Activated CD4-positive, alpha-beta T cell treated with anti-CD3 and anti-CD28 coated beads, Interleukin-2, amount 10 ng/mL, durations not matched to agents 7 days and 5 days (primary cell): ENCODE results near the gene B3GAT1. TPM values are rescaled to one million over a fixed set of nuclear protein-coding genes. Genes with fewer than 3 reads are reported as not detected.

Experiments used
- CTCF ChIA-PET: fragments of 350-600 bp; sonication (Branson Sonifier 250); formaldehyde crosslinking; loops from one replicate; lab custom pipeline; 2021; ENCODE audit warnings: antibody characterized with exemption; lab: Charles Lee
- POLR2A ChIA-PET: fragments of 350-600 bp; sonication (Branson Sonifier 250); formaldehyde crosslinking; loops from one replicate; lab custom pipeline; 2021; ENCODE audit warnings: antibody characterized with exemption; lab: Charles Lee
- DNase-seq: peaks from one replicate; pipeline ENCODE4 v3.0.0-alpha.2; 2020
- H3K27ac Mint-ChIP-seq: one replicate; pipeline ENCODE4 v1.8.0; 2021; ENCODE audit warnings: mild to moderate bottlenecking, moderate library complexity, mixed read lengths
- H3K27me3 Mint-ChIP-seq: one replicate; pipeline ENCODE4 v1.8.0; 2021; ENCODE audit warnings: mixed read lengths
- H3K36me3 Mint-ChIP-seq: one replicate; pipeline ENCODE4 v1.8.0; 2021; ENCODE audit warnings: low read depth, mixed read lengths
- H3K4me1 Mint-ChIP-seq: one replicate; pipeline ENCODE4 v1.8.0; 2021; ENCODE audit warnings: mixed read lengths
- H3K4me3 Mint-ChIP-seq: one replicate; pipeline ENCODE4 v1.8.0; 2021; ENCODE audit warnings: mild to moderate bottlenecking, moderate library complexity, mixed read lengths
- H3K9me3 Mint-ChIP-seq: one replicate; pipeline ENCODE4 v1.8.0; 2021; ENCODE audit warnings: mixed read lengths
- total RNA-seq, 2 experiments: library from RNA; stranded (reverse); gene quantifications; one replicate each; pipeline ENCODE4 v1.2.3, GENCODE V29; 2021

B3GAT1 gene
- total RNA-seq, 2 experiments from 2014 or later: 1.4 to 1.6 TPM

DNA sequence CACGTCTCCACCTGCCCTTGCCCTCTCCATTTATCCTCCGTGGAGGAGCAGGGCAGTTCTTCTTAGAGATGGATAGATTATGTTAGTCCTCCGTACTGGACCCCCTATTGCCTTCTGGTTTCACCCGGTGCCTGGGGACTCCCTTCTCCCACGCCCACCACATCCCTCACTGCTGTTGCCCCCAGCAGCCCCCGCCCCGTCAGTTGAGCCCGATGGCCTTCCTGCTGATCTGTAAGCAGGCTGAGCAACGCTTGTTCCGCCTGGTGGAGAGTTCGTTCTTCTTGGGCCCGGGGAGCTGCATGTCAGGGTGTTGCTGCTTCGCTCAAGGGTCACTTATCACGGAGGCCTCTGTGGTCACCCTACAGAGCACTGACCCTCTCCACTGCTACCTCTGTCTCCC is 34.2 kb downstream of the B3GAT1 start:
- ChIA-PET POLR2A (no interaction called here), CTCF (no interaction called here)
- no peaks in the 10 kb centered on the region for H3K36me3 Mint-ChIP-seq
- no peak overlapping the region for H3K27ac Mint-ChIP-seq
- H3K4me1 Mint-ChIP-seq: no peaks in the 10 kb centered on the region
- no peak for DNase-seq
- no peak overlapping the region for H3K4me3 Mint-ChIP-seq
- H3K9me3 Mint-ChIP-seq: no peaks in the 10 kb centered on the region
- no peaks in the 10 kb centered on the region for H3K27me3 Mint-ChIP-seq

DNA sequence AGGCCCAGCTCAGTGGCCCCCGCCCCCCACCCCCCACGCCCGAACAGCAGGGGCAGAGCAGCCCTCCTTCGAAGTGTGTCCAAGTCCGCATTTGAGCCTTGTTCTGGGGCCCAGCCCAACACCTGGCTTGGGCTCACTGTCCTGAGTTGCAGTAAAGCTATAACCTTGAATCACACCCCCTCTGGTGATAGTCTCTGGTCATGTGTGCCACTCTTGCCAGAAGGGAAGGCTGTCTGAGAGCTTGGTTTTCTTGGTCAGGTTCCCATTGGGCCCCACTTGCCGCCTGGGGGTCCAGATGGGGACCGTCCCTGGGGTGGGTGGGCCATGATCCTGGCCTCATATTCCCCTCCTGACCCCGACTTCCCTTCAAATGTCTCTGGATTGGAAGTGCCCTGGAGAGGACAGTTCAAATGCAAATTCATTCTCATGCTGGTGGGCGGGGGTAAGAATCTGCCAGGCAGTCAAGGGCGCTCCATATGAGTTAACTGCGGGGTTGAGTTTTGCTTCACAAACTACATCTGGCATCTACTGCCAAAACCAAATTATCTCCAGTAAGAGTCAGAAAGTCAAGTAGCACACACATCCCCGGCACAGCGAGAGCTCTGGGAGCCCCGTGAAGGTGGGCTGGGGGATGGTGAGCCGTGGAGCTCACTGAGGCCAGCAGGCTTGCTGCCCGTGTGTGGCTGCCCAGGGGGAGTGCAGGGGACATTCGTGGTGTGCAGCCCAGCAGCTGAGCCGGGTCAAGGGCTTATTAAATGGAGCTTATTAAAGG is 35.7 kb downstream of the B3GAT1 start:
- Mint-ChIP-seq H3K27me3 (no peaks in the 10 kb centered on the region), H3K4me3 (no peak overlapping the region), H3K36me3 (no peaks in the 10 kb centered on the region), H3K9me3 (no peaks in the 10 kb centered on the region), H3K4me1 (no peaks in the 10 kb centered on the region), H3K27ac (no peak overlapping the region)
- ChIA-PET POLR2A (no interaction called here), CTCF (no interaction called here)
- no peak for DNase-seq

DNA sequence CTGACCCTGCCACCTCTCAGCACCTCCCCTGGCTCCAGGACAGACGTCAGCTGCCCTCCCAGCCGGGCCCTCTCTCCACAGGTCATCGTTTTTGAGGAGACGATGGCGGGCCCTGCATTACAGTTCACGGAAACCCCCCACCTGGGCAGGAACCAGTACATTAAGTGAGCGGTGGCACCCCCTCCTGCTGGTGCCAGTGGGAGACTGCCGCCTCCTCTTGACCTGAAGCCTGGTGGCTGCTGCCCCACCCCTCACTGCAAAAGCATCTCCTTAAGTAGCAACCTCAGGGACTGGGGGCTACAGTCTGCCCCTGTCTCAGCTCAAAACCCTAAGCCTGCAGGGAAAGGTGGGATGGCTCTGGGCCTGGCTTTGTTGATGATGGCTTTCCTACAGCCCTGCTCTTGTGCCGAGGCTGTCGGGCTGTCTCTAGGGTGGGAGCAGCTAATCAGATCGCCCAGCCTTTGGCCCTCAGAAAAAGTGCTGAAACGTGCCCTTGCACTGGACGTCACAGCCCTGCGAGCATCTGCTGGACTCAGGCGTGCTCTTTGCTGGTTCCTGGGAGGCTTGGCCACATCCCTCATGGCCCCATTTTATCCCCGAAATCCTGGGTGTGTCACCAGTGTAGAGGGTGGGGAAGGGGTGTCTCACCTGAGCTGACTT is 37.0 kb downstream of the B3GAT1 start:
- Mint-ChIP-seq H3K9me3 (no peaks in the 10 kb centered on the region), H3K27ac (no peak overlapping the region), H3K27me3 (no peaks in the 10 kb centered on the region), H3K4me1 (no peaks in the 10 kb centered on the region), H3K4me3 (no peak overlapping the region), H3K36me3 (no peaks in the 10 kb centered on the region)
- no peak for DNase-seq
- ChIA-PET POLR2A (no interaction called here), CTCF (no interaction called here)

DNA sequence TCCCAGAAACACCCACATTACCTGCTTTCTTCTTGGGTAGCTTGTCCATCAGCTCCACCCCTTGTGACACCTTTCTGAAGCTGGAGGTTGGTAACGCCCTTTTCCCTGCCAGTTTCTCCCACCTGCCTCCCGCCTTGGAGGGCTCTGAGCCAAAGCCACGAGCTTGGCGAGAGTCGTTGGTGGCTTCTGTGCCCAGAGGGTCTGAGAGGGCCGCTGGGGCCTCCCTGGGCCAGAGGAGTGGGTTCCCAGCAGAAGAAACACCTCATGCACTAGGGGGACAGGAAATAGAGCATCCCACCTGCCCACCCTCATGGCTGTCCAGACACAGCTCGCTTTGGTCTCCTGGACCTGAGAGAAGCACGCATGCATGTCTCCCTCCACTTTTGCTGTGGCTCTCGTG is 37.9 kb downstream of the B3GAT1 start:
- Mint-ChIP-seq H3K36me3 (no peaks in the 10 kb centered on the region), H3K27ac (no peak overlapping the region), H3K27me3 (no peaks in the 10 kb centered on the region), H3K9me3 (no peaks in the 10 kb centered on the region), H3K4me1 (no peaks in the 10 kb centered on the region), H3K4me3 (no peak overlapping the region)
- DNase-seq: no peak
- ChIA-PET POLR2A (no interaction called here), CTCF (interaction anchor here (1.5 kb wide), 1 partner anchor 13 kb away, joined by 4 read pairs; no protein-coding TSS in a partner anchor)

DNA sequence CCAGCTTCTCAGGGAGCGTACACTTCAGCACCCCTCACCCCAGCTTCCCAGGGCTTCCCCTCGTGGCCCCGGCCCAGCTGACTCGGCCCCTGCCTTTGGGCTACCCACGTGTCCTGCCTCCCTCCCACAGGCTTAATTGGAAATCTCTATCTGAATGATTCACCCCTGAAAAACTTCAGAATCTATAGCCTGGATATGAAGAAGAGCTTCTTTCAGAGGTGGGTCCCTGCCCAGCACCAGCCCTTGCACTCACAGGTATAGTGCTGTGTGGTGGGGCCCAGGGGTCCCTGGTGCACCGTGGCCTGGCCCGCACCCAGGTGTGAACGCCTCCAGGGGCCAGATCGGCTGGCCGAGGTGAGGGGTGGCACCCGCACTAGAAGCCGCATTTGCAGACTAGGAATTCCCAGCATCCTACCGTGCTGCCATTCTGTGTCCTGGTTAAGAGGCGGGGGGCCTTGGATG is 38.4 kb downstream of the B3GAT1 start:
- no peaks in the 10 kb centered on the region for H3K9me3 Mint-ChIP-seq
- DNase-seq: no peak
- H3K27me3 Mint-ChIP-seq: no peaks in the 10 kb centered on the region
- no peaks in the 10 kb centered on the region for H3K36me3 Mint-ChIP-seq
- H3K27ac Mint-ChIP-seq: no peak overlapping the region
- no peaks in the 10 kb centered on the region for H3K4me1 Mint-ChIP-seq
- POLR2A ChIA-PET: no interaction called here
- no peak overlapping the region for H3K4me3 Mint-ChIP-seq
- CTCF ChIA-PET: interaction anchor here (1.3 to 1.6 kb wide), 3 partner anchors 14 to 105 kb away, joined by 3 to 4 read pairs (median 4); no protein-coding TSS in a partner anchor

DNA sequence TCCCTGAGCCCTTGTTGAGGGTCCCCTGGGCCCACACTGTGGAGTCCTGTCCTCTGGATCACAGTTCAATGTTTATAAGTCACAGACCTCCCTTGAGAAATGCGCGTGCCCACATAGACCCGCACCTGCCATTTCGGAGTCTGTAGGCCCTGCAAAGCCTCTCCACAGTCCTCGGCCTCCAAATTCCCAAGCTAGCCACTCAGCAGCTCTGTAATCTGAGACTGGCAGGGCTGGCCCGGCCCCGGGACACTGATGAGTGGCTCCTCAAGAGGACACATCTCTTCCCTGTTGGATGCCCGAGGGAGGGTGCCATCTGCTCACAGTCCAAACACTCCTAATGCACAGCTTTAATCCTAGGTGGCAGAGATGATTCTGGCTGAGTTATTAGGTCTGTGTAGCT is 39.1 kb downstream of the B3GAT1 start:
- no peaks in the 10 kb centered on the region for H3K36me3 Mint-ChIP-seq
- ChIA-PET POLR2A (no interaction called here), CTCF (interaction anchor here (0.6 to 1.6 kb wide), 4 partner anchors 15 to 106 kb away, joined by 3 to 4 read pairs (median 4); no protein-coding TSS in a partner anchor)
- no peak for DNase-seq
- no peak overlapping the region for H3K27ac Mint-ChIP-seq
- no peaks in the 10 kb centered on the region for H3K9me3 Mint-ChIP-seq
- H3K27me3 Mint-ChIP-seq: no peaks in the 10 kb centered on the region
- no peak overlapping the region for H3K4me3 Mint-ChIP-seq
- H3K4me1 Mint-ChIP-seq: no peaks in the 10 kb centered on the region

DNA sequence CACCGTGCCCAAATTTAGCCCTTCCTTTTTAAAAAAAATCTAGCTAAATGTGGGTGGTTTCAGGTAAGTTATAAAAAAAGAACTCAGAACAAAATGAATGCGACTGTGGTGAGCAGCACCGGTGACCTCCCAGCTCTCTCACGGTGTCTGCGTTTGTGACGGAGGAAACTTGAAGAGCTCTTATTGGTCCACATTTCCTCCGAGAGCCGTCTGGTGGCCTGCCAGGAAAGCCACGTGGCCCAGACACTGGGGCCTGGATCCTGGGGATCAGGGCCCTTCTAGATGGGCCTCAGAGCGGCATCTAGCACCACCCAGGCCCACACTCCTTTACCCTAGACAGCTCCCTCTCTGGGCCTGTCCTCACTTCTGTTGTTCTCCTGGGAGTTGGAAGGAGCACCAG is 39.5 kb downstream of the B3GAT1 start:
- ChIA-PET CTCF (interaction anchor here (0.6 to 1.6 kb wide), 3 partner anchors 31 to 106 kb away, joined by 3 to 4 read pairs (median 3); no protein-coding TSS in a partner anchor), POLR2A (no interaction called here)
- DNase-seq: no peak
- Mint-ChIP-seq H3K27me3 (no peaks in the 10 kb centered on the region), H3K4me1 (no peaks in the 10 kb centered on the region), H3K27ac (no peak overlapping the region), H3K9me3 (no peaks in the 10 kb centered on the region), H3K4me3 (no peak overlapping the region), H3K36me3 (no peaks in the 10 kb centered on the region)

DNA sequence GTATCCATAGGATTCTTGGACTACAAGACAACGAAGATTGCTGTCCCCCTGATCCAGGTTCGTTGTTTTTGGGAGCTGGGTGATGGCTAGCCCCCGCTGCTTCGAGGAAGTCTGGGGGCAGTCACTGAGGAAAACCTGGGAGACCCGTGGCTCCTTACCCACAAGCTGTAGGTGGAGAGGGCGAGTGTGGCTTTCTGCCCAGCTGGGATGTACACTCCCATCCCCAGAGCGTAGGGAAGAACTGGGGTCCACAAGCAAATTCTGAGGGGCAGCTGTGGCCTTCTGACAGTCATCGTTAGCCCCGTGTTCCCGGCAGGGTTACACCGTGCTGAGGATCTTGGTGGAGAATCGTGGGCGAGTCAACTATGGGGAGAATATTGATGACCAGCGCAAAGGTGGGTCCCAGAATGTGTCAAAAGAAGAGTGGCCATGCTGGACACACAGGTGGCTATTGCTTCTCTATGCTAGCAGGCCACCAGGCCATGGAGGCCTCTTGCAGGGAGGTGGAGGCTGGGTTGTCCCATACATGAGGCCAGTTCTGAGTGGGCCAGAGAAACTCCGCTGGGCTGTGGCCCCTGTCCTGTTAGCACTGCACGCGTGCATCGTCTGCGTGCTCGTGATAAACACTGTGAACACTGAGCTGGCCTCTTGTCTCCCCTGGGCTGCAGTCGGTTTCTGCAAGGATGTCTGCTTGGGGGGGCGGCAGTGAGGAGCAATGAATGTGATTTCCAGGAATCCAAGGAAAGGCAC is 40.4 kb downstream of the B3GAT1 start:
- Mint-ChIP-seq H3K9me3 (no peaks in the 10 kb centered on the region), H3K4me3 (no peak overlapping the region), H3K4me1 (no peaks in the 10 kb centered on the region), H3K36me3 (no peaks in the 10 kb centered on the region), H3K27me3 (no peaks in the 10 kb centered on the region), H3K27ac (no peak overlapping the region)
- CTCF ChIA-PET: interaction anchor here (0.7 kb wide), 1 partner anchor 310 kb away, joined by 3 read pairs; no protein-coding TSS in a partner anchor
- DNase-seq: no peak
- POLR2A ChIA-PET: no interaction called here

DNA sequence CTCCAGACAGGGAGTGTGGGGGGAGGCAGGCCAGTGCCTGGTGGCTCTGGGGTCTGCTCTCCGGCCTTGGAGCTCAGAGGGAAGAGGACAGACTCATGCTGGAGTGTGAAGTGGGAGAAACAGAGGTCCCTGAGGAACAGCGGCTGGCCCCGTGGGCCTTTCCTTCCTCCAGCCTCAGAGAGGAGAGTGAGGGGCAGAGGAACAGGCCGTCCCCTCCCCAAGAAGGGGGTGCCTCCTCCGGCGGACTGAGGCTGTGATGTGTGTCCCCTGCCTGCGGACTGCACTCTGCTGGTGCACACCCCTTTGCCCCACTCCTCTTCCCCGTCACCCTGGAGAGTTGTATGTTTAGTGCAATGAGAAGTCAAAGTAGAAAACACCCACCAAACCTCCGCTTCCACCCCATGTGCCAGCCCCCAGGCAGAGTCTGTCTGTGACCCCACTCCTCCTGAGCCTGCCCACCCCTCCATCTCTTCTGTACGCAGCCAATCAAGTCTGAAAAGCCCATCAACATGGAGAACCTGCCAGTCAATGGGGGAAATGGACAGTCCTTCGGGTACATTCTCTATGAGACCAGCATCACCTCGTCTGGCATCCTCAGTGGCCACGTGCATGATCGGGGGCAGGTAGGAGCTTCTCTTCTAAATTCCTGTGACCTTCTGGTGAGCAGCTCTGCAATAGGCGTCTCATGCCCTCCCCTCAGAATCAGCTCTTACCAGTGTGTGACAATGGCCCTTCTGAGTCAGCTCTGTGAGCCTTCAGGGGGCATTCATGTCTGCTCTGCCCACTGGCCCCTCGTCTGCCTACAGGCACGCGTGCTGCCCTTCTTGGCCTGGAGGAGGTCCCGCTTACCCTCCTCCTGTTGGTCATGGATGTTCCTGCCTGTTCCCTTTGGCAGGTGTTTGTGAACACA is 41.3 kb downstream of the B3GAT1 start:
- H3K9me3 Mint-ChIP-seq: no peaks in the 10 kb centered on the region
- CTCF ChIA-PET: no interaction called here
- no peaks in the 10 kb centered on the region for H3K36me3 Mint-ChIP-seq
- DNase-seq: no peak
- no peaks in the 10 kb centered on the region for H3K4me1 Mint-ChIP-seq
- no peak overlapping the region for H3K4me3 Mint-ChIP-seq
- POLR2A ChIA-PET: no interaction called here
- H3K27me3 Mint-ChIP-seq: no peaks in the 10 kb centered on the region
- H3K27ac Mint-ChIP-seq: no peak overlapping the region

DNA sequence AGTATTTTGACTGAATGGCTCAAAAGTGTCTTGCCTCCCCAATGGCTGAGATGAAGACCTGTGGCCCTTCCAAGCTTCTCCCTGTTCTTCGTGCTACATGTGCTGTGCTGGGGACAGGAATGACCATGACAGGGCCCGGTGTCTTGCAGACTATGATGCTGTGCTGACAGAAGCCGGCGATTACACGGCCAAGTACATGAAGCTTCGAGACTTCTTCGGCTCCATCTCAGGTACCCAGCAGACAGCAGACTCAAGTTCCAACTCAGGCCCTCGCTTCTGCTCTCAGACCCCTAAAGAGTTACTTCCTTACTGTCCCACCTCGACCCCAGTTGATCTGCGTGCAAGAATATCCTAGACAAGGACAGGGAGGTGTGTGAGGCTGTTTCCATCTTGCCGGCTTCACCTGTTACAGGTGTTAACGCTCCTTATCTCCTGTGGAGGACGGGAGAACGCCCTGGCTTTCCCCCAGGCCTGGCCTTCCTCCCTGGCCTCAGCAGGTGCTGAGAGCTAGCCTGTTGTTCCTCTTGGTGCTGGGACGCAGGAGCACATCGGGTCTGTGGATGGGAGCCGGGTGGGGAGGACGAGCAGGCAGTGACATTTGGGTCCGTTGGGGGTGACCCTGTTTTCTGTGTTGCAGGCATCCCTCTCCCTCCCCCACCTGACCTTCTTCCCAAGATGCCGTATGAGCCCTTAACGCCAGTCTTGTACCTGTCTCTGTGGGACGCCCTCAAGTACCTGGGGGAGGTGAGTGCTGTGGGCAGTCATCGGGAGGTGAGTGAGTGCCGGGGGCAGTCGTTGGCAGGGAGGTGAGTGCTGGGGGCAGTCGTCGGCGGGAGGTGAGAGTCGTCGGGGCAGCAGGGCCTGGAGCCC is 42.2 kb downstream of the B3GAT1 start:
- CTCF ChIA-PET: no interaction called here
- no peak overlapping the region for H3K4me3 Mint-ChIP-seq
- no peaks in the 10 kb centered on the region for H3K4me1 Mint-ChIP-seq
- no peaks in the 10 kb centered on the region for H3K9me3 Mint-ChIP-seq
- no peak for DNase-seq
- POLR2A ChIA-PET: no interaction called here
- H3K27ac Mint-ChIP-seq: no peak overlapping the region
- H3K27me3 Mint-ChIP-seq: no peaks in the 10 kb centered on the region
- H3K36me3 Mint-ChIP-seq: no peaks in the 10 kb centered on the region

DNA sequence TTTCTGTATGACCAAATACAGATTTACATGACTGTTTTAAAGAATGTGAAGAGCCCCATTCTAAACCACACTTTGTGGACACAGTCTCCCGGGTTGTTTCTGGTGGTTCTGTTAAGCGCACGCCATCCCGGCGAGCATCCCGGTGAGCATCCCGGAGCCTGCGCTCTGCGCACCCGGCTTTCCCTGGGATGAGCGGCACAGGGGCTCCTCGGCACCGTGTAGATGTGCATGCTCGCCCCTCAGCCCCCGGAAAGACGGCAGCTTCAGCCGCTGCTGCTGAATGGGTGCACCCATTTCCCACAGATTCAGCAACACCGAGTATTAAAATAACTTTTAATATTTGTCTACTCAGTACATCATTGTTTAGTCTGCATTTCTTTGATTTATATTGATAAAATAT is 44.3 kb downstream of the B3GAT1 start:
- no peak overlapping the region for H3K4me3 Mint-ChIP-seq
- no peaks in the 10 kb centered on the region for H3K9me3 Mint-ChIP-seq
- CTCF ChIA-PET: no interaction called here

More for the DNA sequence above, 44.3 kb downstream of the B3GAT1 start:
- no peak for DNase-seq
- H3K4me1 Mint-ChIP-seq: no peaks in the 10 kb centered on the region
- no peaks in the 10 kb centered on the region for H3K36me3 Mint-ChIP-seq
- H3K27ac Mint-ChIP-seq: no peak overlapping the region
- POLR2A ChIA-PET: no interaction called here
- H3K27me3 Mint-ChIP-seq: no peaks in the 10 kb centered on the region
